NT2/D1 (cell line): ENCODE data around the gene SPRING1.

ENCODE experiments used
- YY1 ChIP-seq: IDR thresholded peaks from 2 replicates; pipeline ENCODE4 v1.6.1; 2011; ENCODE audit not compliant: insufficient read length, insufficient read depth
- ZNF274 ChIP-seq: IDR thresholded peaks from 2 replicates; pipeline ENCODE4 v1.6.1; 2011; ENCODE audit warnings: mild to moderate bottlenecking, low read depth, low read length

DNA sequence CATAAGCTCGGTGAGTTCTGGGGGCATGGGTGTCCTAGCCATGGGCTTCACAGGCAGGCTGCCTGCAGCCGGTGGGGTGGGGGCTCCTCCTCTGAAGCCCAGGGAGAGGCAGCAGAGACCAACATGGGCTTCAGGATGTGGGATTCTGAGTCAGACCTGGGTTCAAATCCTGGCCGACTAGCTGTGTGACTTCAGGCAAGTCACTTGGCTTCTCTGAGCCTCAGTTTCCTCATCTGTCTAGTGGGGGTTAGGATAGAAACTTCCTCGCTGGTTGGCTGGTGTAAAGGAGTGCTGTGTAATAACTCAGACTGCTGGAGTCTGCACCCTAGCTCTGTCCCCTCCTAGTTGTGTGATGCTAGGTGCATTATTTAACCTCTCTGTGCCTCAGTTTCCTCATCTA, 12.4 kb upstream of the SPRING1 start:
- TF ChIP-seq YY1 (no peak), ZNF274 (no peak)
